Endothelial cell of umbilical vein (primary cell): Measurements from ENCODE around the gene CLINT1. TPM values are rescaled to one million over a fixed set of nuclear protein-coding genes. Genes with fewer than 3 reads are reported as not detected.

Experiments
- BruUV-seq: library from RNA; stranded (reverse); fragments of 400-500 nt; replicated peaks from 2 replicates; lab custom pipeline; 2021; lab: Mats Ljungman, UMichigan
- CTCF ChIA-PET: fragments of 300-600, 350-600 bp; sonication (Branson Sonifier 250); formaldehyde crosslinking; loops from one replicate; lab custom pipeline; 2021; ENCODE audit warnings: antibody characterized with exemption, inconsistent platforms; lab: Charles Lee
- POLR2A ChIA-PET: fragments of 300-600, 350-600 bp; sonication (Branson Sonifier 250); formaldehyde crosslinking; loops from one replicate; lab custom pipeline; 2021; ENCODE audit warnings: antibody characterized with exemption, inconsistent platforms; lab: Charles Lee
- DNase-seq: peaks from one replicate; pipeline ENCODE4 v3.0.0-alpha.2; 2011; ENCODE audit warnings: low read depth, low spot score
- FAIRE-seq: peaks from 2 replicates; lab custom pipeline; 2011; peaks lifted over from hg19 to GRCh38; lab: Jason Lieb, UNC
- H2AFZ ChIP-seq: 2 replicates; pipeline ENCODE4 v1.6.0; 2012; ENCODE audit warnings: low read depth, low read length, control low read depth, inconsistent platforms
- H3K27ac ChIP-seq: 2 replicates; pipeline ENCODE4 v1.5.1; 2011; ENCODE audit warnings: low read depth, mild to moderate bottlenecking, control low read depth, low read length, moderate library complexity; ENCODE audit not compliant: insufficient read depth
- H3K27me3 ChIP-seq, 2 experiments: 2 replicates each; pipeline versions ENCODE4 v1.6.0 to v1.6.1; 2011; ENCODE audit warnings: low read length in 2 of 2, mixed read lengths in 1 of 2; ENCODE audit not compliant: control insufficient read depth in 2 of 2, insufficient read depth in 2 of 2
- H3K36me3 ChIP-seq, 2 experiments: 2 replicates in 1 of 2; 3 replicates in 1 of 2; pipeline ENCODE4 v1.5.1; 2011; ENCODE audit warnings: low read length in 2 of 2, mild to moderate bottlenecking in 1 of 2, moderate library complexity in 1 of 2; ENCODE audit not compliant: control insufficient read depth in 2 of 2, insufficient read depth in 2 of 2; ENCODE audit errors: extremely low read depth in 1 of 2
- H3K4me1 ChIP-seq: 3 replicates; pipeline ENCODE4 v1.5.1; 2011; ENCODE audit warnings: mild to moderate bottlenecking, low read length; ENCODE audit not compliant: control insufficient read depth, insufficient read depth; ENCODE audit errors: extremely low read depth
- H3K4me2 ChIP-seq: 2 replicates; pipeline ENCODE4 v1.6.1; 2011; ENCODE audit warnings: low read length, control low read depth, mixed read lengths; ENCODE audit not compliant: insufficient read depth
- H3K4me3 ChIP-seq, 3 experiments: fragments of 200-600 bp in 1 of 3; sonication (generic), shearing (Covaris generic) in 1 of 3; replicated peaks in 1 of 3; 2 replicates each; pipeline ENCODE4 v1.5.1; 2011 to 2016; ENCODE audit warnings: control low read depth in 3 of 3, low read length in 3 of 3, mild to moderate bottlenecking in 2 of 3, inconsistent platforms in 1 of 3, low read depth in 1 of 3, moderate library complexity in 1 of 3; ENCODE audit not compliant: insufficient read depth in 1 of 3
- H3K79me2 ChIP-seq: 2 replicates; pipeline ENCODE4 v1.6.0; 2012; ENCODE audit warnings: low read length, inconsistent platforms; ENCODE audit not compliant: control insufficient read depth, insufficient read depth
- H3K9ac ChIP-seq: replicated peaks from 2 replicates; pipeline ENCODE3; 2011; ENCODE audit warnings: low read length, control low read depth; ENCODE audit not compliant: insufficient read depth; ENCODE audit errors: extremely low read depth
- H3K9me1 ChIP-seq: replicated peaks from 3 replicates; pipeline ENCODE4 v1.6.0; 2011; ENCODE audit warnings: mild to moderate bottlenecking, low read length; ENCODE audit not compliant: control insufficient read depth, insufficient read depth; ENCODE audit errors: extremely low read depth
- H3K9me3 ChIP-seq: replicated peaks from 2 replicates; pipeline ENCODE4 v1.5.1; 2012; ENCODE audit warnings: low read length, inconsistent platforms; ENCODE audit not compliant: control insufficient read depth, insufficient read depth
- H4K20me1 ChIP-seq: replicated peaks from 2 replicates; pipeline ENCODE3; 2011; ENCODE audit warnings: mild to moderate bottlenecking, low read length; ENCODE audit not compliant: control insufficient read depth, insufficient read depth; ENCODE audit errors: extremely low read depth
- EZH2 ChIP-seq: IDR thresholded peaks from 2 replicates; pipeline ENCODE4 v1.6.1; 2012; ENCODE audit warnings: borderline replicate concordance, low read depth, mild to moderate bottlenecking, moderate library complexity, low read length, inconsistent platforms; ENCODE audit not compliant: severe bottlenecking
- POLR2AphosphoS5 ChIP-seq: IDR thresholded peaks from 2 replicates; pipeline ENCODE4 v1.6.1; 2012; ENCODE audit warnings: low read depth, mild to moderate bottlenecking, control low read depth, low read length, moderate library complexity; ENCODE audit not compliant: insufficient read depth
- dilution Hi-C: fragments of 300-500 bp; cut with MboI; formaldehyde crosslinking; loops from one replicate; pipeline ENCODE4 v1.15.0; 2019; ENCODE audit warnings: low sequenced_read_pairs; ENCODE audit not compliant: extremely low pct_ligation_motif_present
- intact Hi-C: fragments of 100-400 bp; cut with micrococcal nuclease; formaldehyde crosslinking; loops from one replicate; pipeline ENCODE4 v1.10.0; 2022
- polyA plus RNA-seq, 4 experiments: library from polyadenylated mRNA; depleted of rRNA in 3 of 4; stranded (reverse) in 3 of 4; unstranded in 1 of 4; fragments of >200 nt; gene quantifications; 2 replicates each; pipeline versions ENCODE4 v1.2.1 to v1.2.3, GENCODE V29; 2011 to 2012; ENCODE audit warnings: missing spikeins in 1 of 4
- total RNA-seq: library from RNA; stranded (reverse); gene quantifications from 2 replicates; pipeline ENCODE4 v1.2.3, GENCODE V29; 2021
- TF ChIP-seq, protein P1 (sequence below), 2 donors: IDR thresholded peaks; 1 replicate in 1 of 2; 2 replicates in 1 of 2; pipeline ENCODE4 v1.5.1; 2011; ENCODE audit warnings: low read length in 2 of 2, mild to moderate bottlenecking in 2 of 2, moderate library complexity in 2 of 2, control low read depth in 1 of 2, inconsistent platforms in 1 of 2, low read depth in 1 of 2; ENCODE audit not compliant: insufficient read depth in 1 of 2; ENCODE audit errors: extremely low read depth in 1 of 2

CLINT1 gene
- total and polyA plus RNA-seq, 2 donors (not counting 3 experiments of a cell fraction or from before 2014, with no cell fraction given): 76.6 to 158 TPM

DNA sequence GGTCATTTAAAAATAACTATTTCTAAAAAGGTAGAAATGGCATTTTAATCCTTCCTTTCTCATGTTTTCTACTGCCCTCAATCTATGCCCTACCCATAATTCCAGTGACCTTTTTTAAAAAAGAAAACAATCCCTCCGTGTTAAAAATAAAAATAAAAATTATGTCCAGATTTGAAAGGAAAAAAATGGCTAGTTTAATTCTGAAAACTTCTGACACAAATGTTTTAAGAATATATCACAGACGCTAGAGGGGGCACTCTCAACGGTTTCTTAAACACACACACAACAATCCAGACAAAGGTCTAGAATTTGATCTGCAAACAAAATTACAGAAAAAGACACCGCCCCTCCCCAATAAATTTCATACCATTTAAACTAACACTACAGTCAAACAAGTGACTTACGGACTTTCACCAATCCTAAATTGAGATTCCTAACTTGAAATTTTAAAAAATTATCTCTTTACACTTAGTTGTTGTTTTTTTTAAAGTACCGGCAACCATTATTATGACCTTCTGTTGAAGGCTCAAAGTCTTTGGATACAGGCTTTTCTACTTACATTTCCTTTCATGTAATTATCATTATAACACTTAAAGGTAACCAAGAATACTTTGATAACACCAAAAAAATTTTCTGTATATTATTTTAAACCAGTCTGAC lies 38.2 kb downstream of the CLINT1 start:
- DNase-seq (peak; percentile 80), FAIRE-seq (peak; percentile 55)
- no peaks in the 10 kb centered on the region for H3K27me3 ChIP-seq
- TF ChIP-seq, protein P1, sequence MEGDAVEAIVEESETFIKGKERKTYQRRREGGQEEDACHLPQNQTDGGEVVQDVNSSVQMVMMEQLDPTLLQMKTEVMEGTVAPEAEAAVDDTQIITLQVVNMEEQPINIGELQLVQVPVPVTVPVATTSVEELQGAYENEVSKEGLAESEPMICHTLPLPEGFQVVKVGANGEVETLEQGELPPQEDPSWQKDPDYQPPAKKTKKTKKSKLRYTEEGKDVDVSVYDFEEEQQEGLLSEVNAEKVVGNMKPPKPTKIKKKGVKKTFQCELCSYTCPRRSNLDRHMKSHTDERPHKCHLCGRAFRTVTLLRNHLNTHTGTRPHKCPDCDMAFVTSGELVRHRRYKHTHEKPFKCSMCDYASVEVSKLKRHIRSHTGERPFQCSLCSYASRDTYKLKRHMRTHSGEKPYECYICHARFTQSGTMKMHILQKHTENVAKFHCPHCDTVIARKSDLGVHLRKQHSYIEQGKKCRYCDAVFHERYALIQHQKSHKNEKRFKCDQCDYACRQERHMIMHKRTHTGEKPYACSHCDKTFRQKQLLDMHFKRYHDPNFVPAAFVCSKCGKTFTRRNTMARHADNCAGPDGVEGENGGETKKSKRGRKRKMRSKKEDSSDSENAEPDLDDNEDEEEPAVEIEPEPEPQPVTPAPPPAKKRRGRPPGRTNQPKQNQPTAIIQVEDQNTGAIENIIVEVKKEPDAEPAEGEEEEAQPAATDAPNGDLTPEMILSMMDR (IDR thresholded peaks at IDR 0.05; ENCODE audit: extremely low read depth in 1 of 2, insufficient read depth in 1 of 2, low read depth in 1 of 2, low read length in 2 of 2): peak; percentile 36 to 39
- TF ChIP-seq EZH2 (no peak), POLR2AphosphoS5 (no peak)
- intact Hi-C loops: loop anchor here (1.0 to 10.0 kb wide), 7 partner anchors 35 to 1286 kb away; no protein-coding TSS in a partner anchor
- dilution Hi-C loops: no loop called here
- no peaks in the 10 kb centered on the region for H3K36me3 ChIP-seq
- no peaks in the 10 kb centered on the region for H3K9me3 ChIP-seq
- peak overlapping the region; percentile 35 for H3K4me2 ChIP-seq
- no peak overlapping the region for H2AFZ ChIP-seq
- ChIA-PET POLR2A (no interaction called here), CTCF (interaction anchor here (0.7 to 3.9 kb wide), 12 partner anchors 8 to 1286 kb away, joined by 3 to 18 read pairs (median 8); partner anchors contain the start of gene CLINT1)
- H3K4me3 ChIP-seq: no peak overlapping the region
- H3K79me2 ChIP-seq: peaks cover 72% of the 10 kb centered on the region
- peaks cover 14% of the 10 kb centered on the region for H3K4me1 ChIP-seq
- H4K20me1 ChIP-seq: peaks cover 7% of the 10 kb centered on the region
- no peak overlapping the region for H3K27ac ChIP-seq
- BruUV-seq: no TSS peak
- H3K9me1 ChIP-seq: no peaks in the 10 kb centered on the region
- no peak overlapping the region for H3K9ac ChIP-seq
